ENCODE data around the gene CYP4F8.

GRCh38 chr19:15633082-15633835 lies 18.2 kb downstream of the CYP4F8 start:
- TF ChIP-seq CTCF (IDR thresholded peaks at IDR 0.05) (no peak), POLR2A (IDR thresholded peaks at IDR 0.05) (no peak)

All from lower leg skin (tissue), 3 donors.